Activated CD4-positive, alpha-beta T cell treated with anti-CD3 and anti-CD28 coated beads, Interleukin-2, amount 10 ng/mL, durations not matched to agents 7 days and 5 days (primary cell): ENCODE results near the gene RABL6. TPM values are rescaled to one million over a fixed set of nuclear protein-coding genes. Genes with fewer than 3 reads are reported as not detected.
"Not testable (repeated sequence)": the region's sequence is repeated elsewhere in the genome, so short reads cannot be mapped to it uniquely, and the experiment has no call there.

Experiments used
- CTCF ChIA-PET: fragments of 350-600 bp; sonication (Branson Sonifier 250); formaldehyde crosslinking; loops from one replicate; lab custom pipeline; 2021; ENCODE audit warnings: antibody characterized with exemption; lab: Charles Lee
- POLR2A ChIA-PET: fragments of 350-600 bp; sonication (Branson Sonifier 250); formaldehyde crosslinking; loops from one replicate; lab custom pipeline; 2021; ENCODE audit warnings: antibody characterized with exemption; lab: Charles Lee
- DNase-seq: peaks from one replicate; pipeline ENCODE4 v3.0.0-alpha.2; 2020
- H3K27ac Mint-ChIP-seq: one replicate; pipeline ENCODE4 v1.8.0; 2021; ENCODE audit warnings: mild to moderate bottlenecking, moderate library complexity, mixed read lengths
- H3K27me3 Mint-ChIP-seq: one replicate; pipeline ENCODE4 v1.8.0; 2021; ENCODE audit warnings: mixed read lengths
- H3K36me3 Mint-ChIP-seq: one replicate; pipeline ENCODE4 v1.8.0; 2021; ENCODE audit warnings: low read depth, mixed read lengths
- H3K4me1 Mint-ChIP-seq: one replicate; pipeline ENCODE4 v1.8.0; 2021; ENCODE audit warnings: mixed read lengths
- H3K4me3 Mint-ChIP-seq: one replicate; pipeline ENCODE4 v1.8.0; 2021; ENCODE audit warnings: mild to moderate bottlenecking, moderate library complexity, mixed read lengths
- H3K9me3 Mint-ChIP-seq: one replicate; pipeline ENCODE4 v1.8.0; 2021; ENCODE audit warnings: mixed read lengths
- total RNA-seq, 2 experiments: library from RNA; stranded (reverse); gene quantifications; one replicate each; pipeline ENCODE4 v1.2.3, GENCODE V29; 2021

RABL6 gene
- total RNA-seq, 2 experiments from 2014 or later, result 95.5 to 109 TPM

DNA sequence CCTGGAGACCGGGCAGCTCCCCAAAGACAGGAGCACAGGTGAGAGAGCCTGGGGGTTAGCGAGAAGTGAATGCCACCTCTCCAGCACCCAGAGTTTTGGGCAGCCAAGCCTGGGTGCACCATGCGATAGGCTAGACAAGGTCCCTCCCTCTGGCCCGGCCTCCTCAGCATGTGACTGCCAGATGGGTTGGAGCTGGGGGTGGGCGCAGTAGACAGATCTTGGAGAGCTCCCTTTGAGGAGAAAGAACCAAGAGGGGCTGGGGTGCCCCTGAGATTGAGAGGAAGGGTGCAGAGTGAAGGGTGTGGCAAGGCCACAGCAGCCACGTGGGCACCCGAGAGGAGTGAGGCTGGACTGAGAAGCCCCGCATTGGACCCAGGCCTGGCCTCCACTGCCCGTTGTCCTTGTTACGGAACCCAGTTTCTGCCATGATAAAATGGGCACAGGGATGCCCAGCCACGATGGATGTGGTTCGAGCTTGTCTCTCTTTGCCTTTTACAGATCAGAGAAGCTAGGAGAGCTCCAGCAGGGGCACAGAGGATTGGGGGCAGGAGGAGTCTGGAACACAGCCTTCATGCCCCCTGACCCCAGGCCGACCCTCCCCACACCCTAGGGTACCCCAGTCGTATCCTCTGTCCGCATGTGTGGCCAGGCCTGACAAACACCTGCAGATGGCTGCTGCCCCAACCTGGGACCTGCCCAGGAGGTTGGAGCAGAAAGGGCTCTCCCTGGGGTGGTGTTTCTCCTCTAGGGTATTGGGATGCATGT lies 15.2 kb upstream of the RABL6 start:
- ChIA-PET POLR2A (no interaction called here), CTCF (interaction anchor here (0.6 to 3.9 kb wide), 19 partner anchors 9 to 294 kb away, joined by 3 to 13 read pairs (median 3); partner anchors contain the start of genes ABCA2, AJM1, FUT7 and MAN1B1)
- Mint-ChIP-seq H3K27ac (peak overlapping the region; percentile 93), H3K27me3 (peaks cover 14% of the 10 kb centered on the region), H3K4me3 (peak overlapping the region; percentile 79), H3K9me3 (no peaks in the 10 kb centered on the region), H3K4me1 (peaks cover 44% of the 10 kb centered on the region), H3K36me3 (peaks cover 6% of the 10 kb centered on the region)
- no peak for DNase-seq

DNA sequence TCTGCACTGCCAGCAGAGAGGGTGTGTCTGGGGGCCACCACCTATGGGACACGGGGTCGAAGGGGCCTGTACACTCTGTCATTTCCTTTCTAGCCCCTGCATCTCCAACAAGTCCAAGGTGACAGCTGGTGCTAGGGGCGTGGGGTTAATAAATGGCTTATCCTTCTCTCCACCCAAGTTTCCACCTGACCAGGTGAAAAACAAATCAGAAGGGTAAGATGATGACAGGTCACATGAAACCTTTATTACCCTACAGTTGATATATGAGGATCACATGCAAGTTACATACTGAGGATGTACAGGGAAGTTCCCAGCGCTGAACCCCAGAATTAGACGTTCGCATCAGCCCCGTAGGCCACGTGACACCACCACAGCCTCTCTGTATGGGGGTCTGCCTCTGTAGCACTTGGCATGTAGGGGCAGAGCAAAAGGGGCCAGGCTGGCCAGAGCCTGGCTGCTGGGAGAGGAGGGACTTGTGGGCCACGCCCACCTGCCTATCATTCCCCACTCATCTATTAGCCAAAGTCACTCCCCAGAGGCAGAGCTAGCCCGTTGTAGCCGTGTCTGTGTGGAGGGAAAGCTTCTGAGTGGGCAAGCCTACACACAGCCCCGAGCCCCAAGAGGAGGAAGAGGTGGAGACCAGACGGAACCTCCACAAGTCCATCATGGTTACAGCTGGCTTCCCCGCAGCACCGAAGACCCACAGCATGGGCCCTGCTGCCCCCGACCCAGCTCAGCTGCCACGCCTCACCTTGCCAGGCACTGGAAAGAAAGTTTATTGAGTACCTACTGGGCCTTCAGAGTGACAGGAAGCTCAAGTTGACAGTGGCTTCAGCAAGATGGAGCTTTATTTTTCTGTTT lies 14.4 kb upstream of the RABL6 start:
- peaks cover 6% of the 10 kb centered on the region for H3K36me3 Mint-ChIP-seq
- no peaks in the 10 kb centered on the region for H3K9me3 Mint-ChIP-seq
- peaks cover 14% of the 10 kb centered on the region for H3K27me3 Mint-ChIP-seq
- no peak overlapping the region for H3K27ac Mint-ChIP-seq
- CTCF ChIA-PET, result interaction anchor here (0.6 to 3.9 kb wide), 9 partner anchors 8 to 260 kb away, joined by 3 to 13 read pairs (median 3); partner anchors contain the start of genes ABCA2, AJM1 and PAXX
- POLR2A ChIA-PET, result no interaction called here
- H3K4me1 Mint-ChIP-seq, result peaks cover 36% of the 10 kb centered on the region
- DNase-seq, result no peak
- no peak overlapping the region for H3K4me3 Mint-ChIP-seq

DNA sequence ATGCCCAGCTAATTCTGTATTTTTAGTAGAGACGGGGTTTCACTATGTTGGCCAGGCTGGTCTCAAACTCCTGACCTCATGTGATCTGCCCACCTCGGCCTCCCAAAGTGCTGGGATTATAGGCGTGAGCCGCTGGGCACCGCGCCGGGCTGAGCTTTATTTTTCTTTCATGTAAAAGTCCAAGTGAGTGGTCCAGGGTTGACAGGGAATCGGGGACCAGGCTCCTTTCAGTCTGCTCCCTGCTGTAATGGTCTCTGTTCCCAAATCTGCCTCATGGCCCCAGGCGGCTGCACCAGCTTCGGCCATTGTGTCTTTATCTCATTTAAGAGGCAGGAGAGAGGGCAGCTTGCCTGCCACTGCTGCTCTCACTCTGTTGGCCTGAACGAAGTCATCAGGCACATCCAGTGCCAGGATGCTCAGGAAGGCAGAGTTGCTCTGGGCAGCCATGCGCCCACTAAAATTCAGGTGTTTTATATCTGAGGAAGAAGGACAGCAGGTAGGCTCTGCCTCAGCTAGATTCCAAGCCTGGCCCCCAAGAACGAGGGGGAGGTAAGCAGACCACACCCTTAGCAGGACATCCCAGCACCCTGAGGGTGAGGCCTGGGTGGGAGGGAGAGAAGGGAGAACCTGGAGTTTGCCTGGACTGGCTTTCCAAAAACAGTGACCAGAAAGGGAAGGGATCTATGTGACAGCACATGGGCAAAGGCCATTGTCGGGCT lies 13.3 kb upstream of the RABL6 start:
- ChIA-PET CTCF (interaction anchor here (0.7 kb wide), 1 partner anchor 270 kb away, joined by 3 read pairs; no protein-coding TSS in a partner anchor), POLR2A (no interaction called here)
- no peak for DNase-seq
- H3K9me3 Mint-ChIP-seq, result no peaks in the 10 kb centered on the region
- H3K36me3 Mint-ChIP-seq, result peaks cover 6% of the 10 kb centered on the region
- peaks cover 13% of the 10 kb centered on the region for H3K27me3 Mint-ChIP-seq
- H3K27ac Mint-ChIP-seq, result no peak overlapping the region
- H3K4me3 Mint-ChIP-seq, result no peak overlapping the region
- peaks cover 28% of the 10 kb centered on the region for H3K4me1 Mint-ChIP-seq

DNA sequence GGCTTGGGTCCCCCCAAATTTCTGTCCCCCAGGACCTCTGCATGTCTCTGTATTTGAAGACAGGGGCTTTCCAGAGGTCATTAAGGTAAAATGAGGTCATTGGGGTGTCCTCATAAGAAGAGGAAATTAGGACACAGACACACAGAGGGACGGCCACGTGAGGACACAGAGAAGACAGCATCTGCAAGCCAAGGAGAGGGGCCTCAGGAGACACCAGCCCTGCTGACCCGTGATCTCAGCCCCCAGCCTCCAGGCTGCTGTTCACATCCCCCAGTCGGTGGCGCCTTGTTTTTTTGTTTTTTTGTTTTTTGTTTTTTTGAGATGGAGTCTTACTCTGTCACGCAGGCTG lies 12.8 kb upstream of the RABL6 start:
- Mint-ChIP-seq H3K27me3 (peaks cover 13% of the 10 kb centered on the region), H3K4me1 (peaks cover 25% of the 10 kb centered on the region), H3K4me3 (no peak overlapping the region), H3K27ac (no peak overlapping the region), H3K36me3 (peaks cover 6% of the 10 kb centered on the region), H3K9me3 (no peaks in the 10 kb centered on the region)
- no peak for DNase-seq
- POLR2A ChIA-PET, result no interaction called here
- CTCF ChIA-PET, result no interaction called here

DNA sequence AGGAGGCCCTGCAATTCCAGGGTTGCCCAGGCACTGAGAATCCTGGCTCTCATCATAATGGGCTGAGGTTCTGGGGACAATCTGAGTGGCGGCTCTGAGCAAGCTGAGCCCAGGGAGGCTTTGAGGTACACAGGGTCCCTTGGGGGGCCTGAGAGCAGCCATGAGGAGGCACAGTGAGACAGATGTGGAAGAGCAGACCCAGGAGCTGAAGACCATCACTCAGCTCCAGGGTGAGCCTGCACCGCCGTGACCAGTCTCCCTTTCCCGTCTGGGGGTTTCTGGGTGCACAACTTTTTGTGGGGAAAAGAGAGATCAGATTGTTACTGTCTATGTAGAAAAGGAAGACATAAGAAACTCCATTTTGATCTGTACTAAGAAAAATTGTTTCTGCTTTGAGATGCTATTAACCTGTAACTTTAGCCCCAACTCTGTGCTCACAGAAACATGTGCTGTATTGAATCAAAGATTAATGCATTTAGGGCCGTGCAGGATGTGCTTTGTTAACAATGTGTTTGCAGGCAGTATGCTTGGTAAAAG lies 11.4 kb upstream of the RABL6 start, which contains the start of gene CCDC183:
Gene CCDC183, plus strand, starts transcription at position 101 of the 537 bp plus-strand sequence. Its CDS starts 60 bp downstream, at position 161.
- peaks cover 17% of the 10 kb centered on the region for H3K27me3 Mint-ChIP-seq
- H3K27ac Mint-ChIP-seq, result no peak within 1 kb of the TSS
- H3K9me3 Mint-ChIP-seq, result no peaks in the 10 kb centered on the region
- DNase-seq, result no peak
- POLR2A ChIA-PET, result no interaction called here
- H3K4me1 Mint-ChIP-seq, result peaks cover 30% of the 10 kb centered on the region
- CTCF ChIA-PET, result no interaction called here
- no peak within 1 kb of the TSS for H3K4me3 Mint-ChIP-seq
- H3K36me3 Mint-ChIP-seq, result peaks cover 6% of the 10 kb centered on the region

DNA sequence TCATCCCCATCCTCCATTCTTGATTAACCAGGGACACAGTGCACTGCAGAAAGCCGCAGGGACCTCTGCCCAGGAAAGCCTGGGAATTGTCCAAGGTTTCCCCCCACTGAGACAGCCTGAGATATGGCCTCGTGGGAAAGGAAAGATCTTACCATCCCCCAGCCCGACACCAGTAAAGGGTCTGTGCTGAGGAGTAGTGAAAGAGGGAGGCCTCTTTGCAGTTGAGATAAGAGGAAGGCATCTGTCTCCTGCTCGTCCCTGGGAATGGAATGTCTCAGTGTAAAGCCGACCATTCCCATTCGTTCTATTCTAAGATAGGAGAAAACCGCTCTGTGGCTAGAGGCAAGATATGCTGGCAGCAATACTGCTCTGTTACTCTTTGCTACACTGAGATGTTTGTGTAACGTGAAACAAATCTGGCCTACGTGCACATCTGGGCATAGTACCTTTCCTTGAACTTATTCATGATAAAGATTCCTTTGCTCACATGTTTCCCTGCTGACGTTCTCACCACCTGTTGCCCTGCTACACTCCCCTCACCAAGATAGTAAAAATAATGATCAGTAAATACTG lies 10.9 kb upstream of the RABL6 start:
- POLR2A ChIA-PET, result not testable (repeated sequence)

DNA sequence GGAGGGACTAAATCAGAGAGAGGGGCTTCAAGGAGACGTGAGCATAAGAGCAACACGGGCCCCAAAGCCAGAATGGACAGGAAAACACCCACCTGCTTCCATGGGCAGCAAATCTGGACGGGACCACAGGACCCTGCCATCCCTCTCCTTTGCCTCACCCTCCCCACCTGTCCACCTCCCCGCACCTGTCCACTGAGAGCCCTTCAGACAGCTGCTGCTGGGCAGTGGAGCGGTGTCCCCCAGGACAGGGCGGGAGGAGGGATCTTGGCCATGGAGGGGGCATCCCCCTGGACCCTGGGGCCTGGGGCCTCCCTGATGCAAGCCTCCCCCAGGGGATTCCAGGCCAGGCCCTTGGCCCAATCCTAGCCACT lies 9.1 kb upstream of the RABL6 start:
- POLR2A ChIA-PET, result no interaction called here

More for the DNA sequence above, 10.9 kb upstream of the RABL6 start:
- DNase-seq, CTCF ChIA-PET, H3K9me3 Mint-ChIP-seq, H3K27ac Mint-ChIP-seq, H3K36me3 Mint-ChIP-seq, H3K4me3 Mint-ChIP-seq: not testable (repeated sequence)
- peaks cover 30% of the 10 kb centered on the region for H3K4me1 Mint-ChIP-seq
- peaks cover 17% of the 10 kb centered on the region for H3K27me3 Mint-ChIP-seq

DNA sequence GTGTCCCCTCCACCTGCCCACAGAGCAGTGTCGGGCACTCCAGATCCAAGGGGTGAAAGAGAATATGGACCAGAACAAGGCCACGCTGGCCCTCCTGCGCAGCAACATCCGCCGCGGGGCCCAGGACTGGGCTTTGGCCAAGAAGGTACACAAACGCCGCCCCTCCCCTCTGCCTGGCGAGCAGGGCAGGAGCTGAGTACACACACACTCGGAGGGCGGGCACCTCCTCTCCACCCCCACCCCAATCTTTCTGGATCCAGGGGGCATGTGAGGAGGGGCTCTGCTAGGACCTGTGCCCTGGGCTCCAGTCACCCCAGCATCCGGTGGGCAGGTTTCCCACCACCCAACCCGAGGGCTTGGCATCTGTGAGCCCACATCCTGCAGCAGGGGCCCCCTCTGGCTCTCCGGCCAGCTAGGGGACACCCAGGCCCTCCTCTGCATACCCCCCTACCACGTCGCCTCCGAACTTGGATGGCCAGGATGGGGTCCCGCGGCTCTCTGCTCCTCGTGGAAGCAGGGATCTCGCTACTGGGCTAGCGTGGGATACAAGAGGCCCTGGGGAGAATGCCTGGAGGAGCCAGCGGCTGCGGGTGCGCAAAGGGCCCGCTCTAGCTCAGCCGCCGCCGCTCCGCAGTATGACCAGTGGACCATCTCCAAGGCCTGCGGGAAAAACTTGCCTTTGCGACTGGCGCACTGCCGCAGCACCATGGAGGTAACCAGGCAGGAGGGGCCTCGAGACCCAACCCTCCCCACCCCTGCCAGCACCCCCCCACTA lies 8.5 kb upstream of the RABL6 start:
- CTCF ChIA-PET, result interaction anchor here (1.2 to 1.8 kb wide), 2 partner anchors 10 to 27 kb away, joined by 3 to 4 read pairs; no protein-coding TSS in a partner anchor
- H3K4me3 Mint-ChIP-seq, result no peak overlapping the region

More for the DNA sequence above, 9.1 kb upstream of the RABL6 start:
- Mint-ChIP-seq H3K36me3 (no peaks in the 10 kb centered on the region), H3K27ac (no peak overlapping the region), H3K4me1 (peaks cover 22% of the 10 kb centered on the region), H3K9me3 (no peaks in the 10 kb centered on the region), H3K4me3 (no peak overlapping the region), H3K27me3 (peaks cover 17% of the 10 kb centered on the region)
- CTCF ChIA-PET, result interaction anchor here (1.2 to 1.8 kb wide), 2 partner anchors 11 to 27 kb away, joined by 3 to 4 read pairs; no protein-coding TSS in a partner anchor
- no peak for DNase-seq

DNA sequence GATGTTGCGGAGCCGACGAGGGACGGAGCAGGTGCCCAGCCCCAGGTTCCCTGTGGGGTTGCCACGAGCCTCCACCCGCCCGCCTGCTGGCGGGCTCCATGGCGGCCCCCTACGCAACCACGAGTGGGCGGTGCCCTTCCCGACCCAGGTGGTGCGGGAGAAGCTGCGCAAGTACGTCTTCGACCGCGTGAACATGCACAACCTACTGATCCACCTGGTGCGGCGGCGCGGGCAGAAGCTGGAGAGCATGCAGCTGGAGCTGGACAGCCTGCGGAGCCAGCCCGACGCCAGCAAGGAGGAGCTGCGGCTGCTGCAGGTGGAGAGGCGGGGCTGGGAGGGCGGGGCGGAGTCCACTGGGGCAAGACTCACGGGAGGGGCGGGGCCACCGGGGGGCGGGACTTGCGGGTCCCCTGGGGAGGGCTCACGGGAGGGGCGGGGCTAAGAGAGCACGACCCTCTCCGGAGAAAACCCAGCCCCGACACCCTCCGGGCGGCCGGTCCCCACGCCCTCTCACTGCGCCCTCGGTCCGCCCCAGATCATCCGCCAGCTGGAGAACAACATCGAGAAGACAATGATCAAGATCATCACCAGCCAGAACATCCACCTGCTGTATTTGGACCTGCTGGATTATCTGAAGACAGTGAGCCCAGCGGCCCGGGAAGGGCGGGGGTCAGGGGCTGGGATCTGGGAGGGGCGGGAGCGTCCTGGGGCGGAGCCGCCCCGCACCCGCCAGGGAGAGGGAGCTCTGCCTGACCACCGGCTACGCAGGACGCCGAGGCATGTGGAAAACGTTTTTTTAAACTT lies 7.7 kb upstream of the RABL6 start:
- POLR2A ChIA-PET, result interaction anchor here (0.5 kb wide), 1 partner anchor 120 kb away, joined by 4 read pairs; no protein-coding TSS in a partner anchor
- H3K27ac Mint-ChIP-seq, result peak overlapping the region; percentile 63
- peak overlapping the region; percentile 73 for H3K4me3 Mint-ChIP-seq
- CTCF ChIA-PET, result interaction anchor here (0.6 to 1.8 kb wide), 4 partner anchors 26 to 104 kb away, joined by 3 read pairs; partner anchors contain the start of genes AJM1 and TRAF2
- peaks cover 17% of the 10 kb centered on the region for H3K27me3 Mint-ChIP-seq
- no peaks in the 10 kb centered on the region for H3K9me3 Mint-ChIP-seq
- DNase-seq, result peak; percentile 90
- H3K4me1 Mint-ChIP-seq, result peaks cover 22% of the 10 kb centered on the region
- H3K36me3 Mint-ChIP-seq, result no peaks in the 10 kb centered on the region

More for the DNA sequence above, 8.5 kb upstream of the RABL6 start:
- no peak for DNase-seq
- H3K4me1 Mint-ChIP-seq, result peaks cover 22% of the 10 kb centered on the region
- H3K36me3 Mint-ChIP-seq, result no peaks in the 10 kb centered on the region
- no peaks in the 10 kb centered on the region for H3K9me3 Mint-ChIP-seq
- peaks cover 17% of the 10 kb centered on the region for H3K27me3 Mint-ChIP-seq
- POLR2A ChIA-PET, result no interaction called here
- no peak overlapping the region for H3K27ac Mint-ChIP-seq

DNA sequence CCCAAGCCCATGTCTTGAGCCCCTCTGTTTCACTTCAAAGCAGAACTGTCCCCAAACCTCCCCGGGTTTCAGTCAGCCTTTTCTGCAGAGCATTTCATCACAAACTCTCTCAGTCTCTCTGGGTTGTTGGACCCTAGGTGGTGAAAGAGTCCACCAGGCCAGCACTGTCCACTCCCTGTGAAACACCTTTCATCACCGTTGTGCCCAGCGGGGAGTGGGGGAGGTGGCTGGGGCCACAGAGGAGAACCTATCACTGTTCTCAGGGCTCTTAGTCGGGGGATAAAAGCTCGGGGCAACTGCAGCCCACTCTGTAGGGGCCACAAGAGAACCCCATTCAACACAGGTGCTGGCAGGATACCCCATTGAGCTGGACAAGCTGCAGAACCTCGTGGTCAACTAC lies 5.4 kb upstream of the RABL6 start:
- Mint-ChIP-seq H3K27me3 (peaks cover 5% of the 10 kb centered on the region), H3K36me3 (no peaks in the 10 kb centered on the region), H3K9me3 (no peaks in the 10 kb centered on the region), H3K27ac (no peak overlapping the region), H3K4me3 (no peak overlapping the region), H3K4me1 (peaks cover 27% of the 10 kb centered on the region)
- DNase-seq, result no peak
- ChIA-PET CTCF (interaction anchor here (1.0 to 1.8 kb wide), 3 partner anchors 10 to 99 kb away, joined by 3 read pairs; partner anchors contain the start of gene TRAF2), POLR2A (no interaction called here)
